ENCODE measurements around the gene TM7SF3. TPM values are rescaled to one million over a fixed set of nuclear protein-coding genes. Genes with fewer than 3 reads are reported as not detected.
"Not testable (repeated sequence)": the region's sequence is repeated elsewhere in the genome, so short reads cannot be mapped to it uniquely, and the experiment has no call there.

The TM7SF3 gene
- total RNA-seq, 2 experiments from 2014 or later = 46.2 to 54.0 TPM

DNA sequence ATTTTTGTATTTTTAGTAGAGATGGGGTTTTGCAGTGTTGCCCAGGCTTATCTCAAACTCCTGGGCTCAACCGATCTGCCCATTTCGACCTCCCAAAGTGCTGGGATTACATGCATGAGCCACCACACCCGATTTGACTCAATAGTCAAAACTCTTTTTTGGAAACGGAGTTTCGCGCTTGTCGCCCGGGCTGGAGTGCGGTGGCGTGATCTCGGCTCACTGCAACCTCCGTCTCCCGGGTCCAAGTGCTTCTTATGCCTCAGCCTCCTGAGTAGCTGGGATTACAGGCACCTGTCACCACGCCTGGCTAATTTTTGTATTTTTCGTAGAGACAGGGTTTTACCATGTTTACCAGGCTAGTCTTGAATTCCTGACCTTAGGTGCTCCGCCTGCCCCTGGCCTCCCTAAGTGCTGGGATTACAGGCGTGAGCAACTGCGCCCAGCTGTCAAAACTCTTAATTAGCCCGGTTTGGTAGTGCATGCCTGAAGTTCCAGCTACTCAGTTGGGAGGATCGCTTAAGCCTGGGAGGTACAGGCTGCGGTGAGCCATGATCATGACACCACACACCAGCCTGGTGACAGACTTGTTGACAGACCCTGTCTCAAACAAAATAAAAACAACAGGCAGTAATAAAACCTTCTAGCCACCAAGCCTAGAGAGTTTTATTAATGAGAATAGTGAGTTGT is 20.6 kb upstream of the TM7SF3 start:
- Mint-ChIP-seq H3K27me3 (ENCODE audit: low read depth) (no peaks in the 10 kb centered on the region), H3K36me3 (ENCODE audit: low read depth) (peaks cover 42% of the 10 kb centered on the region), H3K9me3 (ENCODE audit: insufficient read depth) (no peaks in the 10 kb centered on the region), H3K4me3 (no peak overlapping the region), H3K4me1 (ENCODE audit: low read depth) (peaks cover 3% of the 10 kb centered on the region), H3K27ac (no peak overlapping the region)
- ChIA-PET CTCF (no interaction called here), POLR2A (interaction anchor here (1.0 kb wide), 1 partner anchor 12 kb away, joined by 3 read pairs; the partner anchor contains the start of gene MED21)
- DNase-seq = no peak
- ATAC-seq = no peak

DNA sequence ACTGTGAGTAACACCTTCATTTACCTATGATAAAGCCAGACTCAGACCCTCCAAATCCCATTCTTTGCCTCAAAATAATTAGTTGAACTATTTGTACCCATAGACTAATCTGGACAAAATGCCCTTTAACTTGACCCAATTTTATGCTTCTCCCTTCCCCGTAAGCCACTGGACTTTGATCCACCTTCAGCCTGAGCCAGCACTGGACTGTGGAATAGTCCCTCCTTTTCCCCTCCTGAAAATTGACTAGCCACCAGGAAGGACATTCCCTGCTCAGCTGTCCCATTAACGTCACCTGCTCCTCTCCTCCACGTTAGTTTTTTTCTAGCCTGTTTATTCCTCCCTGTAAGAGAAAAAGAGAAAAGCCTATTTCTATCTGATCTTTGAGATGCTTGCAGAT is 18.5 kb upstream of the TM7SF3 start:
- Mint-ChIP-seq H3K9me3 (ENCODE audit: insufficient read depth) (no peaks in the 10 kb centered on the region), H3K4me3 (no peak overlapping the region), H3K27me3 (ENCODE audit: low read depth) (no peaks in the 10 kb centered on the region), H3K27ac (no peak overlapping the region), H3K36me3 (ENCODE audit: low read depth) (peaks cover 49% of the 10 kb centered on the region), H3K4me1 (ENCODE audit: low read depth) (no peaks in the 10 kb centered on the region)
- ChIA-PET CTCF (no interaction called here), POLR2A (no interaction called here)
- ATAC-seq = no peak
- DNase-seq = no peak

DNA sequence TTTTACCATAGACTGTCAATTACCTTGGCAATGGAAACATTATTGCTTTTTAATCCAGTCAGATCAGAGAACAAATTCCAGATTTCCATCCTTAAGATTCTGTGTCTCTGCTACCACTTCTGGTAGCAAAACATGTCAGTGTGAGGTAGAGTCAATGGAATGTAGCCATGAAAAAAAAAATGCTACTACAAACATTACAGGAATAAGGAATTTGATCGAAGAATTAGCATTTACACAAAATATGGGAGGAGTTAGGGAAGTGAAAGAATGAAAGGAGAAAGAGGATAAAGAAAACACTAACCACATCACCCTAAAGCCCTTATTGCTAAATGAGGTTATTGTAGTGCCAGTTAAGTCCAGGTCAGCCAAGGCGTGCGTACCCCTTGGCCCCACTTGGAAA is 17.3 kb upstream of the TM7SF3 start:
- Mint-ChIP-seq H3K4me3 (no peak overlapping the region), H3K27me3 (ENCODE audit: low read depth) (no peaks in the 10 kb centered on the region), H3K36me3 (ENCODE audit: low read depth) (peaks cover 50% of the 10 kb centered on the region), H3K9me3 (ENCODE audit: insufficient read depth) (no peaks in the 10 kb centered on the region), H3K27ac (no peak overlapping the region), H3K4me1 (ENCODE audit: low read depth) (no peaks in the 10 kb centered on the region)
- no peak for DNase-seq
- ATAC-seq = no peak
- ChIA-PET CTCF (no interaction called here), POLR2A (no interaction called here)

DNA sequence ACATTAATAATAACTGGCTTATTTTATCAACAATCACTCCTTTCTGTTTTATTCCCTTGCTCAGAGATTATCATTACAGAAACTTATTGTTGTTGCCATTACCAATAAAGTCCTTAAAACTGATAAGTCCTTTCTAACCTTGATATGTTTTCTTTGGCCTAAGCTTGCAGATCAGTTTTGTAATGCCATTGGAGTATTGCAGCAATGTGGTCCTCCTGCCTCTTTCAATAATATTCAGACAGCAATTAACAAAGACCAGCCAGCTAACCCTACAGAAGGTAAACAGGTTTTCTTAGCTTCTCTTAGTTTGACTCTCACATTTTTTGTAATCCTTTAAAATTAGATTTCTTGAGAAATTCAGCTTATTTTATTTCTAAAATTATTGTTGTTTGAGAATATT is 12.1 kb upstream of the TM7SF3 start:
- H3K4me3 Mint-ChIP-seq = no peak overlapping the region
- CTCF ChIA-PET = interaction anchor here (0.8 to 8.5 kb wide), 4 partner anchors 12 to 728 kb away, joined by 4 to 58 read pairs (median 6); partner anchors contain the start of gene TM7SF3
- H3K27ac Mint-ChIP-seq = no peak overlapping the region
- H3K36me3 Mint-ChIP-seq (ENCODE audit: low read depth) = peaks cover 38% of the 10 kb centered on the region
- POLR2A ChIA-PET = no interaction called here
- H3K9me3 Mint-ChIP-seq (ENCODE audit: insufficient read depth) = no peaks in the 10 kb centered on the region
- H3K27me3 Mint-ChIP-seq (ENCODE audit: low read depth) = no peaks in the 10 kb centered on the region
- ATAC-seq = no peak
- DNase-seq = no peak
- peaks cover 39% of the 10 kb centered on the region for H3K4me1 Mint-ChIP-seq (ENCODE audit: low read depth)

DNA sequence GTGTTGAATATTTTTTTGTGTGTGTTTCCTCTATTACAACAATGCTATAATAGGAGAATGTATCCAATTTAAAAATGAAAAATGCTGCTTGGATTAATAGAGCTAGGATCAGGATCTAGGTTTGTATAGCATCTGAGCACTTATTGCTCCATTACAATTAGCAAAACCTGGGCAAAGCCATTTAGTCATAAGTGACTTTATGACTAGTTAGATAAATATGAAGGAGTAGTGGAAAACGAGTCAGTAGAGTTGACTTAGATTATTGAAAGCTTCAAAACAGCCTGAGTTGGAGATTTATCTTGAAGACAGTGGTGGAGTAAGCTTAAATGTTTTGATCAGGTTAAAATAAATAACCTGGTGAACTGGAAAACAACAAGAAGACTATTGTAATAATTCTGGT is 10.9 kb upstream of the TM7SF3 start:
- Mint-ChIP-seq H3K27ac (no peak overlapping the region), H3K4me1 (ENCODE audit: low read depth) (peaks cover 41% of the 10 kb centered on the region)
- POLR2A ChIA-PET = no interaction called here

GRCh38 chr12:27024291-27024690 is 10.1 kb upstream of the TM7SF3 start:
- Mint-ChIP-seq H3K9me3 (ENCODE audit: insufficient read depth) (no peaks in the 10 kb centered on the region), H3K27ac (no peak overlapping the region), H3K27me3 (ENCODE audit: low read depth) (no peaks in the 10 kb centered on the region), H3K4me1 (ENCODE audit: low read depth) (peaks cover 41% of the 10 kb centered on the region), H3K4me3 (no peak overlapping the region), H3K36me3 (ENCODE audit: low read depth) (peaks cover 26% of the 10 kb centered on the region)
- DNase-seq (no peak), ATAC-seq (no peak)
- ChIA-PET CTCF (interaction anchor here (1.0 to 13.2 kb wide), 4 partner anchors 10 to 282 kb away, joined by 3 to 193 read pairs (median 31); partner anchors contain the start of gene TM7SF3), POLR2A (interaction anchor here (0.8 kb wide), 1 partner anchor 11 kb away, joined by 3 read pairs; no protein-coding TSS in a partner anchor)

More for the DNA sequence above, 10.9 kb upstream of the TM7SF3 start:
- no peak for ATAC-seq
- H3K4me3 Mint-ChIP-seq = no peak overlapping the region
- H3K9me3 Mint-ChIP-seq (ENCODE audit: insufficient read depth) = no peaks in the 10 kb centered on the region
- H3K27me3 Mint-ChIP-seq (ENCODE audit: low read depth) = no peaks in the 10 kb centered on the region
- H3K36me3 Mint-ChIP-seq (ENCODE audit: low read depth) = peaks cover 31% of the 10 kb centered on the region
- CTCF ChIA-PET = interaction anchor here (1.0 to 13.2 kb wide), 4 partner anchors 11 to 281 kb away, joined by 3 to 193 read pairs (median 31); partner anchors contain the start of gene TM7SF3
- no peak for DNase-seq

GRCh38 chr12:27020761-27021160 is 6.6 kb upstream of the TM7SF3 start:
- ATAC-seq = no peak
- no peak for DNase-seq
- H3K4me1 Mint-ChIP-seq (ENCODE audit: low read depth) = peaks cover 48% of the 10 kb centered on the region
- no peak overlapping the region for H3K27ac Mint-ChIP-seq
- no peak overlapping the region for H3K4me3 Mint-ChIP-seq
- POLR2A ChIA-PET = interaction anchor here (1.6 kb wide), 1 partner anchor 286 kb away, joined by 3 read pairs; no protein-coding TSS in a partner anchor
- H3K27me3 Mint-ChIP-seq (ENCODE audit: low read depth) = no peaks in the 10 kb centered on the region
- H3K36me3 Mint-ChIP-seq (ENCODE audit: low read depth) = peaks cover 6% of the 10 kb centered on the region
- CTCF ChIA-PET = interaction anchor here (0.8 to 13.2 kb wide), 3 partner anchors 136 to 285 kb away, joined by 3 to 193 read pairs (median 3); no protein-coding TSS in a partner anchor
- no peaks in the 10 kb centered on the region for H3K9me3 Mint-ChIP-seq (ENCODE audit: insufficient read depth)

DNA sequence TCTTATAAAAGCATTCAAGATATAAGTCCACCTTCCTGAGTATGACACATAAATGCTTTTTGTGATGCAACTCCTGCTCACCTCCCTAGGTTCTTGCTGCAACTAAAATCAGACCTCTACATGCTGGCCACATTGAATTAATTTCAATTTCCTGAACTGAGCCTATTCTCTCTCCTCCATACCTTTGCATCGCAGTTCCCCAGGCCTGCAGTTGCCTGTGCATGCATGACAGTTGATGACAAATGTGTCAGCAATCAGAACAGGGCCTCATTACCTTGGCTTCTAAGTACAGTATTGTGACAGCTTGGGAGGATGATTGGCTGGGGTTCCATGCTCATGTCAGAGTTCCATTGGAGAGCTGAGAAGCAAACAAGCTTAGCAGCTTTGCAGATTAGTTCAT is 3.9 kb upstream of the TM7SF3 start:
- no peaks in the 10 kb centered on the region for H3K27me3 Mint-ChIP-seq (ENCODE audit: low read depth)
- no peak overlapping the region for H3K4me3 Mint-ChIP-seq
- CTCF ChIA-PET = interaction anchor here (13.2 kb wide), 1 partner anchor 288 kb away, joined by 193 read pairs; no protein-coding TSS in a partner anchor
- no peaks in the 10 kb centered on the region for H3K9me3 Mint-ChIP-seq (ENCODE audit: insufficient read depth)
- DNase-seq (no peak), ATAC-seq (no peak)
- H3K4me1 Mint-ChIP-seq (ENCODE audit: low read depth) = peaks cover 42% of the 10 kb centered on the region
- H3K27ac Mint-ChIP-seq = no peak overlapping the region
- POLR2A ChIA-PET = no interaction called here
- H3K36me3 Mint-ChIP-seq (ENCODE audit: low read depth) = peaks cover 7% of the 10 kb centered on the region

GRCh38 chr12:27017163-27017823 is 3.1 kb upstream of the TM7SF3 start:
- peaks cover 40% of the 10 kb centered on the region for H3K4me1 Mint-ChIP-seq (ENCODE audit: low read depth)
- H3K27ac Mint-ChIP-seq = peak overlapping the region; percentile 11
- DNase-seq; ATAC-seq; H3K36me3 Mint-ChIP-seq (ENCODE audit: low read depth); H3K4me3 Mint-ChIP-seq; H3K9me3 Mint-ChIP-seq (ENCODE audit: insufficient read depth); H3K27me3 Mint-ChIP-seq (ENCODE audit: low read depth); POLR2A ChIA-PET: not testable (repeated sequence)
- CTCF ChIA-PET = interaction anchor here (1.9 to 13.2 kb wide), 2 partner anchors 124 to 289 kb away, joined by 7 to 193 read pairs; no protein-coding TSS in a partner anchor

- Mint-ChIP-seq H3K27ac (peak overlapping the region; percentile 90), H3K36me3 (ENCODE audit: low read depth) (peaks cover 13% of the 10 kb centered on the region), H3K9me3 (ENCODE audit: insufficient read depth) (no peaks in the 10 kb centered on the region), H3K4me3 (peak overlapping the region; percentile 93), H3K4me1 (ENCODE audit: low read depth) (peaks cover 45% of the 10 kb centered on the region), H3K27me3 (ENCODE audit: low read depth) (no peaks in the 10 kb centered on the region)
- CTCF ChIA-PET = interaction anchor here (0.7 to 13.2 kb wide), 18 partner anchors 10 to 637 kb away, joined by 3 to 193 read pairs (median 4); partner anchors contain the start of genes ITPR2 and MED21
- ATAC-seq (no peak), DNase-seq (no peak)
- POLR2A ChIA-PET = interaction anchor here (0.6 to 1.6 kb wide), 2 partner anchors 165 to 291 kb away, joined by 3 to 6 read pairs; no protein-coding TSS in a partner anchor
These were observed 1.5 kb upstream of the TM7SF3 start for GRCh38 chr12:27015730-27016076.

DNA sequence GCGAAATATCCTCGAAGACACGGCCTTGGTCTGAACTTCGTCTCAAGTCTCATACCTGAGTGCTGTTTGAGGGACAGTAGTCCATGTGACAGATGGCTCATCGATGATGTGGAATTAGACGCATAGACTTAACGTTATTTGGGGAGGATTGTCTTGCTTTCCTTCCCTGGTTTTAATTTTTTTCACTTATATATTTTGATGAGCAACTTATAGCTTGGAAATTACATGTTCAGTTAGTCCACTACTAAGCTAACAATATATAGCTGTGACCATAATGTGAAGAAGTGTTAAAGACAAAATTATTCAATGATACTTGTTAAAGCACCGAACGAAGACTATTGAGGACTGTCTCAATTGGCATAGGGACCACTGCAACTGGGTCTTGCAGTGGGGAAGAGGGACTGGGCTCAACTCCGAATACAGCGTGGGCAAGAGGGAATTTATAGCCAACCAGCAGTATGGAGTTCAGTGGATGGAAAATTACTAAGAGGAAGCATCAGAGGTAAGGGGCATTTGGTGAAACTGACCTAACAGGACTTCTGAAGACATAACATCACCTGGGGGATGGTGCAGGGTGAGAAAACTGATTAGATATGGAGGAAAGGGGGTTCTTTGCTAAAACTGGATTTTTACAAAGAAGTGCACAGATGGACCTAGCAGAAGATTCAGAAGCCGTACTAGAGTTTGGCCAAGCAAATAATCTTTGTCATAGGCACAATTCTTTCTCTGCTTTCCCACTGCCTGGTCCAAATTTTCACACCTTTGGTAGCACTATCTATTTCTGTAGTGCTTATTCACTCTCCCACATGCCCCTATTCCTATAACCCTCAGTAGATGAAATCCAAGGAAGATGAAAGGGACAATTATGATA is 910 bp upstream of the TM7SF3 start:
- H3K27ac Mint-ChIP-seq = peak overlapping the region; percentile 90
- ChIA-PET POLR2A (interaction anchor here (1.0 to 1.8 kb wide), 3 partner anchors 8 to 291 kb away, joined by 5 to 9 read pairs (median 6); partner anchors contain the start of gene ITPR2), CTCF (interaction anchor here (0.7 to 13.2 kb wide), 21 partner anchors 10 to 637 kb away, joined by 3 to 193 read pairs (median 4); partner anchors contain the start of genes ITPR2, MED21 and STK38L)
- no peaks in the 10 kb centered on the region for H3K27me3 Mint-ChIP-seq (ENCODE audit: low read depth)
- peak overlapping the region; percentile 93 for H3K4me3 Mint-ChIP-seq
- H3K4me1 Mint-ChIP-seq (ENCODE audit: low read depth) = peaks cover 51% of the 10 kb centered on the region
- peaks cover 18% of the 10 kb centered on the region for H3K36me3 Mint-ChIP-seq (ENCODE audit: low read depth)
- no peak for DNase-seq
- ATAC-seq = no peak
- no peaks in the 10 kb centered on the region for H3K9me3 Mint-ChIP-seq (ENCODE audit: insufficient read depth)
